Caki2 (cell line): ENCODE measurements around the gene BRD4. TPM values are rescaled to one million over a fixed set of nuclear protein-coding genes. Genes with fewer than 3 reads are reported as not detected.

ENCODE experiments used
- DNase-seq: peaks from one replicate; pipeline ENCODE4 v3.0.0-alpha.2; 2015; ENCODE audit warnings: low read depth
- in situ Hi-C: cut with HindIII; loops from 2 replicates; pipeline ENCODE4 v1.10.0; 2016; ENCODE audit warnings: low sequenced_read_pairs, low pct_unique_long_range_greater_than_20kb, mixed read lengths
- total RNA-seq: library from RNA; depleted of rRNA; stranded (reverse); fragments of >200 nt; shearing (Covaris generic); gene quantifications from 2 replicates; pipeline ENCODE4 v1.2.3, GENCODE V29; 2014; ENCODE audit warnings: low replicate concordance

BRD4 gene
- total RNA-seq, 1 experiment from 2014 or later = 7.5 TPM

- in situ Hi-C loops = no loop called here
- DNase-seq = no peak
These were observed 10.6 kb downstream of the BRD4 start for GRCh38 chr19:15321739-15322138.

GRCh38 chr19:15320116-15320515 is 12.2 kb downstream of the BRD4 start:
- in situ Hi-C loops = no loop called here
- no peak for DNase-seq

- in situ Hi-C loops = no loop called here
These were observed 14.1 kb downstream of the BRD4 start for GRCh38 chr19:15318241-15318691.

GRCh38 chr19:15317392-15318071 is 14.8 kb downstream of the BRD4 start:
- in situ Hi-C loops = no loop called here
- no peak for DNase-seq

More at GRCh38 chr19:15318241-15318691, 14.1 kb downstream of the BRD4 start:
- DNase-seq = no peak

GRCh38 chr19:15316498-15316897 is 15.8 kb downstream of the BRD4 start:
- no peak for DNase-seq
- in situ Hi-C loops = no loop called here

GRCh38 chr19:15315101-15315500 is 17.2 kb downstream of the BRD4 start:
- no peak for DNase-seq
- in situ Hi-C loops = no loop called here

GRCh38 chr19:15313649-15314279 is 18.6 kb downstream of the BRD4 start:
- DNase-seq = no peak
- in situ Hi-C loops = no loop called here

GRCh38 chr19:15307169-15307568 is 25.2 kb downstream of the BRD4 start:
- in situ Hi-C loops = no loop called here
- DNase-seq = no peak

GRCh38 chr19:15305582-15306334 is 26.6 kb downstream of the BRD4 start:
- in situ Hi-C loops = no loop called here
- DNase-seq = no peak

- no peak for DNase-seq
- in situ Hi-C loops = no loop called here
These were observed 28.1 kb downstream of the BRD4 start for GRCh38 chr19:15304140-15304705.

GRCh38 chr19:15303105-15303780 is 29.1 kb downstream of the BRD4 start:
- in situ Hi-C loops = no loop called here
- no peak for DNase-seq

GRCh38 chr19:15300533-15301197 is 31.7 kb downstream of the BRD4 start:
- no peak for DNase-seq
- in situ Hi-C loops = no loop called here

- in situ Hi-C loops = no loop called here
- no peak for DNase-seq
These were observed 32.5 kb downstream of the BRD4 start for GRCh38 chr19:15299568-15300409.

GRCh38 chr19:15298847-15299567 is 33.3 kb downstream of the BRD4 start:
- no peak for DNase-seq
- in situ Hi-C loops = no loop called here

GRCh38 chr19:15297416-15298224 is 34.7 kb downstream of the BRD4 start:
- no peak for DNase-seq
- in situ Hi-C loops = no loop called here
